HepG2 (cell line): ENCODE measurements around the gene CTNND1. TPM values are rescaled to one million over a fixed set of nuclear protein-coding genes. Genes with fewer than 3 reads are reported as not detected.
A peak's percentile ranks its signal among the peaks of the same experiment; 100 is the strongest.

Experiments
- ATAC-seq: fragments of 200-7000 bp; cut with Tn5 transposase; 3 replicates; pipeline ENCODE4 v1.9.1; 2020; ENCODE audit warnings: mild to moderate bottlenecking, moderate library complexity
- BruUV-seq: library from RNA; stranded (reverse); fragments of 400-500 nt; replicated peaks from 2 replicates; lab custom pipeline; 2021; lab: Mats Ljungman, UMichigan
- CTCF ChIA-PET: fragments of 300-600 bp; formaldehyde crosslinking; extraction: SDS; loops from one replicate; lab custom pipeline; 2021; ENCODE audit warnings: low total read pairs, inconsistent platforms, low intra/inter-chr PET ratio; lab: Yijun Ruan, JAX
- POLR2A ChIA-PET: fragments of 350-600 bp; sonication (Branson Sonifier 250); formaldehyde crosslinking; loops from one replicate; lab custom pipeline; 2020; ENCODE audit warnings: antibody characterized with exemption, inconsistent platforms; lab: Yijun Ruan, JAX
- DNase-seq: peaks from one replicate; pipeline ENCODE4 v3.0.0-alpha.2; 2015; ENCODE audit warnings: low spot score
- FAIRE-seq: peaks from 3 replicates; lab custom pipeline; 2011; peaks lifted over from hg19 to GRCh38; lab: Jason Lieb, UNC
- H2AFZ ChIP-seq: one replicate; pipeline ENCODE4 v1.6.1; 2011; ENCODE audit warnings: low read length, inconsistent platforms
- H3K27ac ChIP-seq: fragments of 300-600 bp; 3 replicates; pipeline ENCODE4 v1.8.0; 2011; ENCODE audit warnings: mixed run types, mild to moderate bottlenecking, mixed read lengths, low read length, inconsistent platforms; ENCODE audit not compliant: insufficient read depth; ENCODE audit errors: extremely low read length
- H3K27me3 ChIP-seq, 2 experiments: fragments of 200-600 bp in 1 of 2; 2 replicates in 1 of 2; 3 replicates in 1 of 2; pipeline versions ENCODE4 v1.6.0 to v1.8.0; 2011; ENCODE audit warnings: low read length in 2 of 2, mild to moderate bottlenecking in 2 of 2, moderate library complexity in 2 of 2, inconsistent platforms in 1 of 2; ENCODE audit not compliant: insufficient read depth in 2 of 2, control insufficient read depth in 1 of 2
- H3K36me3 ChIP-seq, 2 experiments: fragments of 200-600 bp in 1 of 2; replicated peaks in 1 of 2; 2 replicates in 1 of 2; 3 replicates in 1 of 2; pipeline versions ENCODE4 v1.5.1 to v1.8.0; 2011; ENCODE audit warnings: low read length in 2 of 2, inconsistent platforms in 1 of 2; ENCODE audit not compliant: insufficient read depth in 2 of 2, control insufficient read depth in 1 of 2
- H3K4me1 ChIP-seq: 2 replicates; pipeline ENCODE4 v1.5.1; 2012; ENCODE audit warnings: low read length, inconsistent platforms; ENCODE audit not compliant: insufficient read depth
- H3K4me2 ChIP-seq: 2 replicates; pipeline ENCODE4 v1.6.0; 2011; ENCODE audit warnings: low read depth, low read length, inconsistent platforms
- H3K4me3 ChIP-seq, 3 experiments: fragments of 200-600 bp in 1 of 3; sonication (generic), shearing (Covaris generic) in 1 of 3; replicated peaks in 1 of 3; 2 replicates each; pipeline ENCODE4 v1.5.1; 2011 to 2016; ENCODE audit warnings: low read length in 3 of 3, inconsistent platforms in 2 of 3, low read depth in 2 of 3, mild to moderate bottlenecking in 2 of 3, control low read depth in 1 of 3, mixed read lengths in 1 of 3; ENCODE audit not compliant: insufficient read depth in 1 of 3
- H3K79me2 ChIP-seq: one replicate; pipeline ENCODE4 v1.6.1; 2011; ENCODE audit warnings: low read length, inconsistent platforms; ENCODE audit not compliant: insufficient read depth
- H3K9ac ChIP-seq: 2 replicates; pipeline ENCODE4 v1.6.0; 2011; ENCODE audit warnings: mild to moderate bottlenecking, low read depth, low read length, inconsistent platforms; ENCODE audit not compliant: insufficient read depth
- H3K9me3 ChIP-seq: 2 replicates; pipeline ENCODE4 v1.5.1; 2012; ENCODE audit warnings: mild to moderate bottlenecking, low read length
- H4K20me1 ChIP-seq: 2 replicates; pipeline ENCODE4 v1.6.0; 2011; ENCODE audit warnings: inconsistent platforms, mild to moderate bottlenecking, low read length, moderate library complexity; ENCODE audit not compliant: insufficient read depth
- FLYWCH1 ChIP-seq: sonication (generic); formaldehyde crosslinking; IDR thresholded peaks from 2 replicates; pipeline ENCODE4 v1.8.1; 2023; ENCODE audit warnings: mild to moderate bottlenecking, missing genetic modification reagents
- HHEX ChIP-seq: IDR thresholded peaks from 2 replicates; pipeline ENCODE4 v1.6.1; 2016; ENCODE audit warnings: control low read depth
- RBM22 ChIP-seq: fragments of 200-400 bp; formaldehyde crosslinking; optimal IDR thresholded peaks from 2 replicates; pipeline ENCODE3; 2017; ENCODE audit warnings: mild to moderate bottlenecking, low read length, moderate library complexity
- SMAD1 ChIP-seq: sonication (generic); formaldehyde crosslinking; IDR thresholded peaks from 2 replicates; pipeline ENCODE4 v1.4.0; 2020; ENCODE audit warnings: missing genetic modification reagents, low read depth, mild to moderate bottlenecking, borderline replicate concordance
- TFDP2 ChIP-seq: sonication (generic); formaldehyde crosslinking; IDR thresholded peaks from 2 replicates; pipeline ENCODE4 v1.4.0; 2020; ENCODE audit warnings: missing genetic modification reagents
- ZMAT5 ChIP-seq: sonication (generic); formaldehyde crosslinking; IDR thresholded peaks from 2 replicates; pipeline ENCODE4 v1.5.0; 2020; ENCODE audit warnings: mild to moderate bottlenecking, low read depth, missing genetic modification reagents, borderline replicate concordance
- ZNF3 ChIP-seq: IDR thresholded peaks from 2 replicates; pipeline ENCODE4 v1.7.0; 2017; ENCODE audit warnings: inconsistent platforms
- ZNF639 ChIP-seq: conservative IDR thresholded peaks from 2 replicates; pipeline ENCODE4 v1.6.1; 2018; ENCODE audit warnings: missing genetic modification reagents
- ZNF777 ChIP-seq: sonication (generic); formaldehyde crosslinking; IDR thresholded peaks from 2 replicates; pipeline ENCODE4 v1.4.0; 2020; ENCODE audit warnings: missing genetic modification reagents
- WGBS: methylation state at CpG from one replicate; pipeline ENCODE4 v1.1.6; 2017; ENCODE audit warnings: low lambda C conversion rate; 5-methylcytosine and 5-hydroxymethylcytosine counted together
- in situ Hi-C: cut with HindIII; loops from 2 replicates; pipeline ENCODE4 v1.10.0; 2017; ENCODE audit warnings: low pct_unique_long_range_greater_than_20kb; ENCODE audit not compliant: extremely low pct_ligation_motif_present
- intact Hi-C: fragments of 100-400 bp; cut with micrococcal nuclease; formaldehyde crosslinking; loops from one replicate; pipeline ENCODE4 v1.10.0; 2022; ENCODE audit not compliant: unreplicated experiment
- polyA plus RNA-seq, 8 experiments: library from polyadenylated mRNA; depleted of rRNA in 3 of 8; stranded (reverse) in 7 of 8; unstranded in 1 of 8; fragments of >200 nt; fragmentation: Illumina TruSeq in 4 of 8; extraction: Trizol in 4 of 8; gene quantifications; 2 replicates each; pipeline versions ENCODE4 v1.2.1 to v1.2.3, GENCODE V29; 2011 to 2016; ENCODE audit warnings: low read depth in 4 of 8, missing spikeins in 1 of 8, mixed read lengths in 1 of 8; ENCODE audit not compliant: insufficient read depth in 1 of 8
- total RNA-seq, 5 experiments: library from RNA; depleted of rRNA; stranded (reverse); fragments of >200 nt; fragmentation: Illumina TruSeq; extraction: Trizol; gene quantifications; 2 replicates each; pipeline ENCODE4 v1.2.3, GENCODE V29; 2016; ENCODE audit warnings: low read depth in 1 of 5
- TF ChIP-seq, protein P1 (sequence below): sonication (generic); formaldehyde crosslinking; IDR thresholded peaks from 2 replicates; pipeline ENCODE4 v1.9.0; 2022; ENCODE audit warnings: low read depth, missing genetic modification reagents
- TF ChIP-seq, protein P2 (sequence below): sonication (generic); formaldehyde crosslinking; IDR thresholded peaks from 2 replicates; pipeline ENCODE4 v1.9.0; 2022; ENCODE audit warnings: missing genetic modification reagents, mild to moderate bottlenecking, borderline replicate concordance

CTNND1 gene
- total and polyA plus RNA-seq, 2 of the 13 experiments (the other 11 are each of a cell fraction or from before 2014, with no cell fraction given), result 117 to 128 TPM

DNA sequence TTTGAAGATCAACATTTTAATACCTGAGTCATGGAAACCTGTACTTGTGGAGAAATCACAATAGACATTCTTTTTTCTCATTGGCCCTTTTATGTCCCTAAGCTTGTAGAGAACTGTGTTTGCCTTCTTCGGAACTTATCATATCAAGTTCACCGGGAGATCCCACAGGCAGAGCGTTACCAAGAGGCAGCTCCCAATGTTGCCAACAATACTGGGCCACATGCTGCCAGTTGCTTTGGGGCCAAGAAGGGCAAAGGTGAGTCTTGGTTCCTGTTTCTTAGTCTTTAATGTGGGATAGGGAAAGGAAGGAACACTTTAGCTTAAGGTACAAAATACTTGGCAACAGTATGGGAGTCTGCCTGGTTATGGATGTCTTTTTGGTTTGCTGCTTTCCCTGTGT lies 44.2 kb downstream of the CTNND1 start:
- intact Hi-C loops, result loop anchor here (10.0 kb wide), 2 partner anchors 141 to 169 kb away; partner anchors contain the start of gene ZDHHC5
- no TSS peak for BruUV-seq
- H3K79me2 ChIP-seq, result peaks cover 25% of the 10 kb centered on the region

DNA sequence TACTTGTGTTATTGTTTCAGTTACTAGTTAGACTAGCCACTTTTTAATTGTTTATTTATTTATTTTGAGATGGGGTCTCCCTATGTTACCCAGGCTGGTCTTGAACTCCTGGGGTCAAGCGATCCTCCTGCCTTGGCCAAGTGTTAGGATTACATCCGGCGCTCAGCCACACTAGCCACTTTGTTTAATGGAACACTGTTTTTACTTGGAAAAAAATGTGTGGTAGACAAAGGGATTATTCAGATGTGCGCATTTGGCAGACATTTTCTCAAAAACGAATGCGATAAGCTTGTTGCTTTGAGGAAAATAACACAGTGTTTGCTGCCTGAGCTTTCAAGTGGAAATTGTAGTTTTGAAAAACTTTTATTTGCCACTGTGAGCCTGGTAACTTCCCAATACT lies 51.0 kb downstream of the CTNND1 start:
- no peak overlapping the region for H3K4me3 ChIP-seq
- intact Hi-C loops, result no loop called here
- FAIRE-seq (no peak), DNase-seq (no peak), ATAC-seq (no peak)
- no peak overlapping the region for H3K9ac ChIP-seq
- H3K79me2 ChIP-seq, result no peaks in the 10 kb centered on the region
- ChIA-PET POLR2A (no interaction called here), CTCF (no interaction called here)
- no TSS peak for BruUV-seq
- H3K4me2 ChIP-seq, result no peak overlapping the region
- H3K36me3 ChIP-seq, result peaks cover 27 to 95% of the 10 kb centered on the region in 2 experiments
- no peaks in the 10 kb centered on the region for H3K9me3 ChIP-seq
- no peak overlapping the region for H2AFZ ChIP-seq
- 97% methylated on average over 6 of the region's 6 CpGs for WGBS
- no peaks in the 10 kb centered on the region for H3K27me3 ChIP-seq
- H3K27ac ChIP-seq, result no peak overlapping the region
- no peaks in the 10 kb centered on the region for H4K20me1 ChIP-seq
- in situ Hi-C loops, result no loop called here
- H3K4me1 ChIP-seq, result no peaks in the 10 kb centered on the region
- TF ChIP-seq, protein P1, sequence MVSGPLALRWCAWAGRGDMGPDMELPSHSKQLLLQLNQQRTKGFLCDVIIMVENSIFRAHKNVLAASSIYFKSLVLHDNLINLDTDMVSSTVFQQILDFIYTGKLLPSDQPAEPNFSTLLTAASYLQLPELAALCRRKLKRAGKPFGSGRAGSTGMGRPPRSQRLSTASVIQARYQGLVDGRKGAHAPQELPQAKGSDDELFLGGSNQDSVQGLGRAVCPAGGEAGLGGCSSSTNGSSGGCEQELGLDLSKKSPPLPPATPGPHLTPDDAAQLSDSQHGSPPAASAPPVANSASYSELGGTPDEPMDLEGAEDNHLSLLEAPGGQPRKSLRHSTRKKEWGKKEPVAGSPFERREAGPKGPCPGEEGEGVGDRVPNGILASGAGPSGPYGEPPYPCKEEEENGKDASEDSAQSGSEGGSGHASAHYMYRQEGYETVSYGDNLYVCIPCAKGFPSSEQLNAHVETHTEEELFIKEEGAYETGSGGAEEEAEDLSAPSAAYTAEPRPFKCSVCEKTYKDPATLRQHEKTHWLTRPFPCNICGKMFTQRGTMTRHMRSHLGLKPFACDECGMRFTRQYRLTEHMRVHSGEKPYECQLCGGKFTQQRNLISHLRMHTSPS, result no peak
- TF ChIP-seq ZMAT5 (no peak), ZNF777 (no peak), FLYWCH1 (CRISPR knock-in tag) (no peak), HHEX (CRISPR knock-in tag) (no peak), TFDP2 (CRISPR knock-in tag) (no peak), SMAD1 (no peak), ZNF3 (no peak)
- TF ChIP-seq, protein P2, sequence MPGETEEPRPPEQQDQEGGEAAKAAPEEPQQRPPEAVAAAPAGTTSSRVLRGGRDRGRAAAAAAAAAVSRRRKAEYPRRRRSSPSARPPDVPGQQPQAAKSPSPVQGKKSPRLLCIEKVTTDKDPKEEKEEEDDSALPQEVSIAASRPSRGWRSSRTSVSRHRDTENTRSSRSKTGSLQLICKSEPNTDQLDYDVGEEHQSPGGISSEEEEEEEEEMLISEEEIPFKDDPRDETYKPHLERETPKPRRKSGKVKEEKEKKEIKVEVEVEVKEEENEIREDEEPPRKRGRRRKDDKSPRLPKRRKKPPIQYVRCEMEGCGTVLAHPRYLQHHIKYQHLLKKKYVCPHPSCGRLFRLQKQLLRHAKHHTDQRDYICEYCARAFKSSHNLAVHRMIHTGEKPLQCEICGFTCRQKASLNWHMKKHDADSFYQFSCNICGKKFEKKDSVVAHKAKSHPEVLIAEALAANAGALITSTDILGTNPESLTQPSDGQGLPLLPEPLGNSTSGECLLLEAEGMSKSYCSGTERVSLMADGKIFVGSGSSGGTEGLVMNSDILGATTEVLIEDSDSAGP (CRISPR knock-in tag), result no peak

More for the DNA sequence above, 44.2 kb downstream of the CTNND1 start:
- Histone ChIP-seq H3K4me1 (peaks cover 8% of the 10 kb centered on the region), H3K27ac (no peak overlapping the region), H3K4me3 (no peak overlapping the region), H3K36me3 (peaks cover 41 to 94% of the 10 kb centered on the region in 2 experiments), H3K27me3 (no peaks in the 10 kb centered on the region), H3K9me3 (no peaks in the 10 kb centered on the region), H4K20me1 (peaks cover 5% of the 10 kb centered on the region; the same call in 1 of the 2 replicates), H2AFZ (no peak overlapping the region), H3K4me2 (no peak overlapping the region), H3K9ac (no peak overlapping the region)
- CTCF ChIA-PET, result no interaction called here
- in situ Hi-C loops, result no loop called here
- DNase-seq, result no peak
- WGBS, result 98% methylated on average over 3 of the region's 3 CpGs
- POLR2A ChIA-PET, result no interaction called here
- no peak for ATAC-seq
- FAIRE-seq, result no peak
- TF ChIP-seq RBM22 (peak; percentile 43), ZNF639 (CRISPR knock-in tag) (no peak)
- TF ChIP-seq, all 625 proteins: peak for 1
